ENCODE results near the gene SPART. TPM values are rescaled to one million over a fixed set of nuclear protein-coding genes. Genes with fewer than 3 reads are reported as not detected.

SPART gene
- total and polyA plus RNA-seq, 9 of the 15 experiments (the other 6 are each of a cell fraction or from before 2014, with no cell fraction given), result 18.7 to 79.0 (median 41.0) TPM

- TF ChIP-seq, protein P1, sequence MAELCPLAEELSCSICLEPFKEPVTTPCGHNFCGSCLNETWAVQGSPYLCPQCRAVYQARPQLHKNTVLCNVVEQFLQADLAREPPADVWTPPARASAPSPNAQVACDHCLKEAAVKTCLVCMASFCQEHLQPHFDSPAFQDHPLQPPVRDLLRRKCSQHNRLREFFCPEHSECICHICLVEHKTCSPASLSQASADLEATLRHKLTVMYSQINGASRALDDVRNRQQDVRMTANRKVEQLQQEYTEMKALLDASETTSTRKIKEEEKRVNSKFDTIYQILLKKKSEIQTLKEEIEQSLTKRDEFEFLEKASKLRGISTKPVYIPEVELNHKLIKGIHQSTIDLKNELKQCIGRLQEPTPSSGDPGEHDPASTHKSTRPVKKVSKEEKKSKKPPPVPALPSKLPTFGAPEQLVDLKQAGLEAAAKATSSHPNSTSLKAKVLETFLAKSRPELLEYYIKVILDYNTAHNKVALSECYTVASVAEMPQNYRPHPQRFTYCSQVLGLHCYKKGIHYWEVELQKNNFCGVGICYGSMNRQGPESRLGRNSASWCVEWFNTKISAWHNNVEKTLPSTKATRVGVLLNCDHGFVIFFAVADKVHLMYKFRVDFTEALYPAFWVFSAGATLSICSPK (IDR thresholded peaks at IDR 0.05; ENCODE audit: borderline replicate concordance), result no peak
- TF ChIP-seq SAFB (IDR thresholded peaks at IDR 0.05; ENCODE audit: borderline replicate concordance, low read depth, low read length), result peak; percentile 98
- 0 out of 2 replicates have a peak, but pooled peaks have one; percentile 15 for TF ChIP-seq JUND (IDR thresholded peaks at IDR 0.05; ENCODE audit: borderline replicate concordance, low read depth, low read length)
- TF ChIP-seq JUND (tag; IDR thresholded peaks at IDR 0.05; ENCODE audit: borderline replicate concordance, low read depth, low read length), result no peak
- TF ChIP-seq ELF2 (CRISPR knock-in tag; IDR thresholded peaks at IDR 0.05), result no peak
- TF ChIP-seq SOX6 (IDR thresholded peaks at IDR 0.05), result 0 out of 2 replicates have a peak, but pooled peaks have one; percentile 28
- TF ChIP-seq, protein P2, sequence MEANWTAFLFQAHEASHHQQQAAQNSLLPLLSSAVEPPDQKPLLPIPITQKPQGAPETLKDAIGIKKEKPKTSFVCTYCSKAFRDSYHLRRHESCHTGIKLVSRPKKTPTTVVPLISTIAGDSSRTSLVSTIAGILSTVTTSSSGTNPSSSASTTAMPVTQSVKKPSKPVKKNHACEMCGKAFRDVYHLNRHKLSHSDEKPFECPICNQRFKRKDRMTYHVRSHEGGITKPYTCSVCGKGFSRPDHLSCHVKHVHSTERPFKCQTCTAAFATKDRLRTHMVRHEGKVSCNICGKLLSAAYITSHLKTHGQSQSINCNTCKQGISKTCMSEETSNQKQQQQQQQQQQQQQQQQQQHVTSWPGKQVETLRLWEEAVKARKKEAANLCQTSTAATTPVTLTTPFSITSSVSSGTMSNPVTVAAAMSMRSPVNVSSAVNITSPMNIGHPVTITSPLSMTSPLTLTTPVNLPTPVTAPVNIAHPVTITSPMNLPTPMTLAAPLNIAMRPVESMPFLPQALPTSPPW (CRISPR knock-in tag; IDR thresholded peaks at IDR 0.05), result peak; percentile 64
- TF ChIP-seq, protein P3, sequence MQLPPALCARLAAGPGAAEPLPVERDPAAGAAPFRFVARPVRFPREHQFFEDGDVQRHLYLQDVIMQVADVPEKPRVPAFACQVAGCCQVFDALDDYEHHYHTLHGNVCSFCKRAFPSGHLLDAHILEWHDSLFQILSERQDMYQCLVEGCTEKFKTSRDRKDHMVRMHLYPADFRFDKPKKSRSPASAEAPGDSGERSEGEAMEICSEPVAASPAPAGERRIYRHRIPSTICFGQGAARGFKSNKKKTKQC (CRISPR knock-in tag; IDR thresholded peaks at IDR 0.05), result 0 out of 2 replicates have a peak, but pooled peaks have one; percentile 72
- 0 out of 2 replicates have a peak, but pooled peaks have one; percentile 28 for TF ChIP-seq ZNF584 (CRISPR knock-in tag; IDR thresholded peaks at IDR 0.05; ENCODE audit: low read depth)
- TF ChIP-seq RBFOX2 (IDR thresholded peaks at IDR 0.05; ENCODE audit: low read depth, low read length), result peak; percentile 90
- TF ChIP-seq HNRNPL (IDR thresholded peaks at IDR 0.05; ENCODE audit: low read depth, low read length), result peak; percentile 31; the same call in 1 of the 2 replicates
- no peak for TF ChIP-seq BRF1 (IDR thresholded peaks at IDR 0.05; ENCODE audit: borderline replicate concordance, extremely low read depth, insufficient read length)
- TF ChIP-seq MITF (IDR thresholded peaks at IDR 0.05), result peak; percentile 62; the same call in 1 of the 2 replicates
- peak; percentile 32 for TF ChIP-seq TBP (optimal IDR thresholded peaks at IDR 0.05; ENCODE audit: low read depth, low read length)
- peak; percentile 58 to 63 for TF ChIP-seq RAD21 (CRISPR knock-in tag; conservative IDR thresholded peaks at IDR 0.05 in 1 of 2, IDR thresholded peaks at IDR 0.05 in 1 of 2)
- TF ChIP-seq YY1 (IDR thresholded peaks at IDR 0.05; ENCODE audit: borderline replicate concordance in 1 of 3, control insufficient read depth in 1 of 3, extremely low read depth in 1 of 3, insufficient read depth in 3 of 3, insufficient read length in 1 of 3, insufficient replicate concordance in 2 of 3, low read depth in 1 of 3, low read length in 2 of 3), result peak in 1 of 3 experiments; percentile 31
- peak; percentile 51; the same call in 1 of the 2 replicates for TF ChIP-seq RAD51 (IDR thresholded peaks at IDR 0.05; ENCODE audit: borderline replicate concordance, low read depth)
- peak; percentile 4; the same call in 1 of the 2 replicates for TF ChIP-seq GABPB1 (CRISPR knock-in tag; IDR thresholded peaks at IDR 0.05)
- TF ChIP-seq TARDBP (IDR thresholded peaks at IDR 0.05), result peak; percentile 95
- peak; percentile 55 for TF ChIP-seq ATF7 (IDR thresholded peaks at IDR 0.05)
- no peak for TF ChIP-seq ZNF134 (CRISPR knock-in tag; conservative IDR thresholded peaks at IDR 0.05)
Measured at GRCh38 chr13:36346222-36347083, at the start of gene SPART (continued).

All from K562 (cell line).